HL-60 (cell line): ENCODE results near the gene ALG1L2.
"Not testable (repeated sequence)": the region's sequence is repeated elsewhere in the genome, so short reads cannot be mapped to it uniquely, and the experiment has no call there.

Experiments
- CTCF ChIP-seq: IDR thresholded peaks from one replicate; pipeline ENCODE4 v1.5.1; 2011; ENCODE audit warnings: low read length, control low read depth, inconsistent platforms; ENCODE audit not compliant: insufficient read depth
- GABPA ChIP-seq: IDR thresholded peaks from 2 replicates; pipeline ENCODE4 v1.6.1; 2012; ENCODE audit warnings: low read depth
- POLR2AphosphoS5 ChIP-seq: IDR thresholded peaks from 2 replicates; pipeline ENCODE4 v1.6.1; 2012; ENCODE audit warnings: low read depth

GRCh38 chr3:130083363-130084090, 1.9 kb downstream of the ALG1L2 start:
- not testable (repeated sequence) for TF ChIP-seq CTCF, GABPA, POLR2AphosphoS5
